ENCODE results near the gene CLEC4F.
A peak's percentile ranks its signal among the peaks of the same experiment; 100 is the strongest.

Gene CLEC4F, protein sequence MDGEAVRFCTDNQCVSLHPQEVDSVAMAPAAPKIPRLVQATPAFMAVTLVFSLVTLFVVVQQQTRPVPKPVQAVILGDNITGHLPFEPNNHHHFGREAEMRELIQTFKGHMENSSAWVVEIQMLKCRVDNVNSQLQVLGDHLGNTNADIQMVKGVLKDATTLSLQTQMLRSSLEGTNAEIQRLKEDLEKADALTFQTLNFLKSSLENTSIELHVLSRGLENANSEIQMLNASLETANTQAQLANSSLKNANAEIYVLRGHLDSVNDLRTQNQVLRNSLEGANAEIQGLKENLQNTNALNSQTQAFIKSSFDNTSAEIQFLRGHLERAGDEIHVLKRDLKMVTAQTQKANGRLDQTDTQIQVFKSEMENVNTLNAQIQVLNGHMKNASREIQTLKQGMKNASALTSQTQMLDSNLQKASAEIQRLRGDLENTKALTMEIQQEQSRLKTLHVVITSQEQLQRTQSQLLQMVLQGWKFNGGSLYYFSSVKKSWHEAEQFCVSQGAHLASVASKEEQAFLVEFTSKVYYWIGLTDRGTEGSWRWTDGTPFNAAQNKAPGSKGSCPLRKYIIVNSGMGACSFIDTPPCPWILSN

DNA sequence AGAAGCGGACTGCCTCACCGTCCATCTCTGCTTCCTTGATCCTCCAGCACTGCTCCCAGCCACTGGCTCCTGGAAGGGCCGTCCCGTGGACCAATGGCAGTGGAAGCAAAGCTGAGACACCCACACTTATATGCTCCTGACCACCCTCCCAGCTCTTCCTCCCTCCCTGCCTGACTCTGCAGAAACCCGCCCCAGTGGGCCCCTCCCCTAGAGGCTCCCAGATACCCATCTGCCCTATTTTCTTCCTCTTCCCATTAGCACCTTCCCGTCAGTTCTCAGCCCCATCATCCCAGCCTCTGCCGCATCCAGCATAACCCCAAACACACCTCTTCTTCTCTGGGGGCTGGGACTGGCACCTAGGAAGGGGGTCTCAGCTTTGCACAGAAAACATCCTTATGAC lies at the start of gene CLEC4F:
Gene CLEC4F, minus strand, starts transcription at position 101 of the 400 bp plus-strand sequence. Its CDS starts 76 bp downstream, at position 25.
- DNase-seq, result no peak

DNA sequence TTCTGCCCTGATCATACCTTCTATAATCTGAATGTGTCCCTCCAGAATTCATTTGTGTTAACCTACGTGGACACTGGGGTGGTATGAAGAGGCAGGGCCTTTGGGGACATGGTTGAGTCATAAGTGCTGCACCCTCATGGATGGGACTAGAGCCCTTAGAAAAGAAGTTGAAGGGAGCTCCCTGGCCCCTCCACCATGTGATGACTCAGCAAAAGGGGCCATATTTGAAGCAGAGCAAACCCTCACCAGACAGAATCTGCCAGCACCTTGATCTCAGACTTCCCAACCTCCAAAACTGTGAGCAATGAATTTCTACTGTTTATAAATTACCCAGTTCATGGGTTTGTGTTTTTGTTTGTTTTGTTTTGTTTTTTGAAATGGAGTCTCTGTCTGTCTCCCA lies 48.6 kb upstream of the CLEC4F start:
- DNase-seq, result no peak

DNA sequence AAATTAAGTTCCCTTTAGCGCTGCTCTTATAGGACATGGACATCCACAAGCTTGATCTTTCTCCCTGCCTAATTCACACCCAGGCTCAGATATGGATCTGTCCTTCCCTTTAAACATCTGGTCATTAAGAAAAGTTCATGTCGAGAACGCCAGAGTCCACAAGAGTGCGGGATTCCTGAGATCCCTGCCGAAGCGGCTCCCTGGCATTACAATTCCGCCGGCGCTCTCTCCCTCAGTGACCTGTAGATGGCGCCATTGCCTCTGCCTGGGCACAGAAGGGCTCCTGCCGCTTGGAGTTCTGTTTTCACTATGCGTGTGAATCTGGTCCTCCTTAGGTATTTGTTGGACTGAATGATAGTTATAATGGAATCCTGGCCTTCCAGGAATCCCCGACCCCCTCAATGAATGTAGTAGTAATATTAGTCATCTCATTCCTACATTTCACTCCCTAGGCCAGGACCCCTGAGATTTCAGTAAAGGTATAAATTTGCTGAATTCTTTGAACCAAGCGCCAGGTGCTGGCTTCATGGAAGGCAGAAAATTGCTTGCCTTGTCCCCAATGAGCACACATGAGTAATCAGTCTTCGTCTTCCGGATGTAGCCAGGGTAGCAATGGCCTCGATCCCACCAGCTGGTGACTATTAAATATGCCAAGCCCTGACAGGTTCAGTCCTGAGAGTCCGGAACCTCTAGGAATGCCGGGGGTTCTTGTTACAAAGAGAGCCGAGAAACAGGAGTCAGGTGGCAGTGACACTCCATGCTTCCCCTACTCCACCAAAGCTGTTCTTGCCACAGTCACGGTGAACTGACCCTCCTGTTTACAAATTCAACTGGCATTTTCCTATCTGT lies 41.6 kb upstream of the CLEC4F start:
- DNase-seq, result peak; percentile 40

DNA sequence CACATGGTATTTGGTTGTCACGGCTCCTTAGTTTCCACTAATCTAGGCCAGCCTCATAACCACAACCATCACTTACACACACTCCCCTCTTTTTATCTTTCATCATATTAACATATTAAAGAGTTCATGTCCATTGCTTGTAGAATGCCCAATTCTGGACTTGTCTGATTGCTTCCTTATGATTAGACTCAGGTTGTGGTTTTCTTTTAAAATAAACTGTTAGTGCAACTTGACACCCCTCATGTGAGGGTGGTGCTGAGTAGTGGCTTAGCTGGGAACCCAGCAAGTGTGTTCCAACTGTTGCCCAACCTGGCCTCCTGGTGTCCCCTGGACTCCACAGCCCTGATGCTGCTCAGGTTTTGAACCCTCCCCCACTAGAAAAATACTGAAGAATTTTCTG lies 35.3 kb upstream of the CLEC4F start:
- DNase-seq, result no peak

DNA sequence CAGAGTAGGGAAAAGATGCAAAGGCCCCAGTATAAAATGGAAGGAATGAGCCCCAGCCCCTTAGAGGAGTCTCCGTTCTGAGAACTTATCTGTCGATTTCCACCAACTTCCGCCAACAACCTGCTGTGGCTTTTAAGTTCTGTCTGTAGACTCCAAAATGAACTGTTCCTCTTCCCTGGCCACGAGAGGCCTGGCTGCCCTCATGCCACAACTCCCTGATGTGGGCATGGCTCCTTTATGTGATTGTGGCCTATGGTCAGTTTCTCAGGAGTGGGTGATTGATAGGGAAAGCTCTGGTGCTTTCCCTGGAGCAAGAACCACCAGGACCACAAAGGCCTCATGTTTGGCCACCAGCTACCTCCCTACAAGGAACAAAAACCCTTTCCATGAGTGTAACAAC lies 34.0 kb upstream of the CLEC4F start:
- no peak for DNase-seq

DNA sequence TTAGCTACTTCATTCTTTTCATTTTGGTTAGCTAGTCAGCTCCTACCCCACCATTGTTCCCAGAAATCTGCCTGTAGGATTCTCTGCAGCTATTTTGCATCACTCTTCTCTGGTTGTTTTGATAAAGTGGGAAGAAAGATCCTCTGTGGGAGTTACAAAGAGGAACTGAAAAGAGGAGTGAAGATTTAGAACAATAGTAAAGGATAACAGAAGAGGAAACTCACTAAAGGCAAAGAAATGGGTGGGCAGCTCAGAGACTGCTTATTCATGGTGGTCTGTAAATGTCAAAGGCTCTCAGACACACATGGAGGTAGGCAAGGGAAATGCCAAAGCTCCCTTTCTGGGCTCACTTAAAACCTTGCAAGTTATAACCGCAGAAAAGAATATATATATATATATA lies 32.4 kb upstream of the CLEC4F start:
- no peak for DNase-seq

DNA sequence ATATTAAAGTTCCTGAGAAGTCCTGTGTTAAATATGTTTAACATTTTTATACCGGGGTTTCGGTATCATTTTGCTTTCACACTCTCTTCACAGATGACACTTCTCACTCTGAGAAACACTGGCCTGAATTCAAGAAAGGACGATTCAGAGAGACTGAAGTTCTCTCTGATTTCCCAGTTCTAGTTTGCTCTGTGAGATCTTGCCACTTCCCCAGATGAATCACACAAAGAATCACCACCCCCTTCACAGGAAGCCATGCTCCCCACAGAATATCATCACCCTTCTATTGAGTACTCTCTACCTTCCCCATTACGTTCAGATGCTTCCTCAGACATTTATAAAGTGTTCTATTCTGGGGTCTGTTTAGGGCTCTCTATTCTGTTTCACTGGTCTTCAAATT lies 31.3 kb upstream of the CLEC4F start:
- no peak for DNase-seq

DNA sequence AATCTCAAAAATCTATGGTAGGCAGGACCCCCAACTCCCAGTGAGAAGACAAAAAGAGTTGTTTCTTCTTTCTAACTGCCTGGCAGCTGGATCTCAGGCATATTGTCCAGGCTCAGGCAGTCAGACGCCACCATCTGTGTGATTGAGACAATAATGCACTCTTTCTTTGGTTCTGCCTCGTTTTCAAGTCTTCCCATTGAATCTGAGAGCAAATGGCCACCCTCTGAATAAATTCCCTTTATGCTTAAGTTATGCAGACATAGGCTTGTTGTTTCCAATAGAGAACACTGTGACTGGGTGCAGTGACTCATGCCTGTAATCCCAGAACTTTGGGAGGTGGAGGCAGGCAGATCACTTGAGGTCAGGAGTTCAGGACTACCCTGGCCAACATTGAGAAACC lies 30.5 kb upstream of the CLEC4F start:
- DNase-seq, result no peak

DNA sequence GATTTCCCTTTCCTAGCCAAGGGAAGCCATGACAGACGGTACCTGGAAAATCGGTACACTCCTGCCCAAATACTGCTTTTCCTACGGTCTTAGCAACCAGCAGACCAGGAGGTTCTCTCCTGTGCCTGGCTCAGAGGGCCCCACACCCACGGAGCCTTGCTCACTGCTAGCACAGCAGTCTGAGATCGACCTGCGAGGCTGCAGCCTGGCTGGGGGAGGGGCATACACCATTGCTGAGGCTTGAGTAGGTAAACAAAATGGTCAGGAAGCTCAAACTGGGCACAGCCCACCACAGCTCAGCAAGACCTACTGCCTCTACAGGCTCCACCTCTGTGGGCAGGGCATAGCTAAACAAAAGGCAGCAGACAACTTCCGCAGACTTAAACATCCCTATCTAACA lies 22.0 kb upstream of the CLEC4F start:
- no peak for DNase-seq

DNA sequence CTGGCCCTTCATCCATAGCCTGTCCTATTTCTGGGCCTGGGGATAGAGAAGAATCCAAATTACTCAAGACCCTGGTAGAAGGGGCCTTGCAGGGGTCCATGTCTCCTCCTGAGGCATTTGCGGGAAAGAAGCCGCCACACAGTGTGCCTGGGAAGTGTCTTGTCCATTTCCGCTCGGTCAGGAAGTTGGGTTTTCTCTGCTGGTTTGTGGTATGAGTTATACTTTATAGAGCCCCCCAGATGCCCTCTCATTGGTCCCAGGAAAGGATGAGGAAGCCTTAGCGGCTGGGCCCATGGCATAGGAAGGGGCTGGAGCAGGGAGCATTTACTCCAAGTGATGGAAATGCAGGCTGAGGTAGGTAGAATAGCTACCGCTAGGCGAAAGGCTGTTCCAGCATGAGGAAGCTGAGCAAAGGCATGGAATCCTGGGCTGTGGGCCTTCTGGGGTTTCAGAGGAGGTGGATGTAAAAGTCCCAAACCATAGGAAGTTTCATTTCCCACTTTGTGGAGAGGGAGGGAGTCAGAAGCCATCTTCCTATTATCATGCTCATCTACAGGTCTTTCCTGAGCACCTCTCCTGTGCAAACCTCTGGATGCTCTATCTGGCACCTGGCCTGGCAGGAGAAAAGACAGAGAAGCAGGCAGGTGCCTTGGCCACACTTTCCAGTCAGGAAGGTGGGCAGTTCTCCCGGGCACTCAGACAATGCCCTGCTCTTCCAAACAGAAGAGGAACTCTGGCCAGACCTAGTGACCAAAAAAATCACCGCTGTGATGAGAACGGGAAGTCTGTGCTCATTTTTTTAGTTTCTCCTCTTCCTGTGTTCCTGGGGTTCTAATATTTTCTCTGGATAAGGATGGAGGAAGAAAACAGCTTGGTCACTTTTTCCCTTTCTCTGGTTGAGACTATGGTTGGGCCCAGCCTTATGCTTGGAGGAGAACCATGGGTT lies 17.9 kb upstream of the CLEC4F start:
- DNase-seq, result no peak

DNA sequence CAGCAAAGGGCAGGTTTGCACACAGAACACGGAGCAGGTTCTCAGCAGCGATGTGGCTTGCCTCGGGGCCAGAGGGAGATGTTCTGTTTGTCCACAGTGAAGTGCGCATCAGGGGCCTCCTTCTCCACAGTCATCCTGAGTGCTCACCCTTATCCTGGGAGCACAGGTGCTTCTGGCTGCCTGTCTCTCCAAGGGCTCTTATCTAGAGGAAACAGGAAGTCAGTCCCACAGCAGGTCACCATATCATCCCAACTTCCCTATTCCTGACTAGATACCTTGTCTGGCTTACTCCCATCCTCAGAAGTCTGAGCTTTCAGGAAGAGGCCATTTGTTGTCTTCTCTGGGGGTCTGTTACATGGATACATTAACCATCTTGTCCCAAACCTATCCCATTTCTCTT lies 15.2 kb upstream of the CLEC4F start, which contains the start of gene CD207:
Gene CD207, minus strand, starts transcription at position 174 of the 400 bp plus-strand sequence. Its CDS starts 40 bp downstream, at position 134.
- no peak for DNase-seq

DNA sequence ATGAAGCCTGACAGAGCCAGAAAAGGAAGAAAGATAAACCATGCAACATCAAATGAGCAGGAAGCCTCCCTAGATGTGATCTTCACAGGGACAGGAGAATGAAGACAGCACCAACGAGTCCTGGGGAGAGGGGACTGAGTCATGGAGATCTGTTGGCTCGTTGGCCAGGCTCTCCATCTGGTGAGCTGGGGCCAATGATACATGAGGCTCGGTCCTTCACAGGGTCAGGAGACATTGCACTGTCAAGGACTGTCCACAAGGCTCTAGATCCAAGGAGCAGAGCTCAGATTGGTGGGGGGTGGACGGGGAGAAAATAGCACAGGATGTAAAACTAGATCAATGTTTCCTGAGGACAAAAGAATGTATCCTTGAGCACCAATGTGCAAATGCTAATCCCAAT lies 14.5 kb upstream of the CLEC4F start:
- DNase-seq, result no peak

DNA sequence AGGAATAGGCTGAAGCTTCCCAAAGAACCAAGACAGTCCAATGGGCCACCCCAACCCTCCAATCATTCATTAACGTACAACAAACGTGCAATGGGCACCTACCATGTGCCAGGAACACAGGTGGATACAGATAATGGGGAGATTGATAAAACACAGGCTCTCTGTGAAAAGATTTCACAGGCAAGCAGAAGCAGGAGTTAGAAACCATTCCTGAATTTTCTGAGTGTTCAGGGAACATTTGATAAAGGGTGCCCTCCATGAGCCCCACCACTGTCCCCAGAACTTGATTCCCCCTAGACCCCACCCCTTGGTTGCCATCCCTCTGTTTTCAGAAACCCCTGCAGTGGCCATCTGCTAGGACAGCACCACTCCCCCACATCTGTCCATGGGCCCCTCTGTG lies 13.7 kb upstream of the CLEC4F start:
- DNase-seq, result no peak

DNA sequence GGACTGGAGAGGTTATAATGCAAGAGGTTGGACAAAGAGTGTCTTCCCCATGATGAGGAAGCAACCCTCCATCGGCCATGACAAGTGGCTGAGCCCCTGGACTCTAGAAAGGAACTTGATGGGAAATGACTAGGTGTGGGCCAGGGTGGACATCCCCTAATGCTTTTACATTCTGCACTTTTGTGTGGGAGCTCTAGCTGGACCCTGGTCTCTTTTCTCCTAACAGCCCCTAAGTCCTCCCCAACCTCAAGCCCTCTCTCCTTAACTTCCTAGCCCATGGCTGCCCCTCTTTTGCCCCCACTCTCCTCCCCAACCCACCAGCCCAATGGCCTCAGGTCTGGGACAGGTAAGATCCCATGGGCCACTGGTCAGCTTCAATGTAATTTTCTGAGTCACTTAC lies 12.8 kb upstream of the CLEC4F start:
- DNase-seq, result no peak

DNA sequence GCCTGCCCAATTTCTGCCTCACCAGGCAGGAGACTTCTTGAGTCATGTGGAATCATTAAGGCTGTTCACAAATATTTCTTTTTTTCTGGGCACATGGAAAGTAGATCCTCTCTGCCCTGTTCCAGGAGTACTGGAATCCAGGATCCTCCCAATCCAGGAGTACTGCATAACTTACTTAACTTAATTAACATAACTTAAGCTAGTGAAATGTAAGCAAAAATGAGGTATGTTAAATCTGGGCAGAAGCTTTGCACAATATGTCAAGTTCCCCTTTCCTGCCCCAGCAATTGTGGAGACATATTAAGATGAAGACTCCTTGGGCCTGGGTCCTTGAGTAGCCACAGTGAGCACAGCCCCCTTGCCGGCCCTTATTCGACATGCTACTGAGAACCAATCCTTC lies 12.0 kb upstream of the CLEC4F start:
- DNase-seq, result no peak

DNA sequence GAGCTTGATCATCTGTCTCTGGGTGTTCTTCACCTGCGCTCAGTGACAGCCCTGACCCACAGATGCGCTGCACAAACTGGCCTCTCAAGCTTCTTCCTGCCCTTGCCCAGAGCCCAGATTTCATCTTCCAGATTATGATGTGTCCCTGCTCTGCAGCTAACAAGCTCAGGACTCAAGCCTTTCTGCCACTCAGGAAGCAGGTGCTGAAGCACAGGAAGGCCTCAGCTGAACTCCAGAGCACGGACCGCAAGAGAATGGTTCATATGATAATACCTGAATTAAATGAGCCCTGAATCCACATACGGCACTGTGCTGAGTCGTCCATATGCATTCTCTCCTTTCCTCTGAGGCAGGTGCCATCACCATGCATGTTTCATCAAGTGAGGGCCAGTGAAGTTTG lies 11.5 kb upstream of the CLEC4F start:
- no peak for DNase-seq

DNA sequence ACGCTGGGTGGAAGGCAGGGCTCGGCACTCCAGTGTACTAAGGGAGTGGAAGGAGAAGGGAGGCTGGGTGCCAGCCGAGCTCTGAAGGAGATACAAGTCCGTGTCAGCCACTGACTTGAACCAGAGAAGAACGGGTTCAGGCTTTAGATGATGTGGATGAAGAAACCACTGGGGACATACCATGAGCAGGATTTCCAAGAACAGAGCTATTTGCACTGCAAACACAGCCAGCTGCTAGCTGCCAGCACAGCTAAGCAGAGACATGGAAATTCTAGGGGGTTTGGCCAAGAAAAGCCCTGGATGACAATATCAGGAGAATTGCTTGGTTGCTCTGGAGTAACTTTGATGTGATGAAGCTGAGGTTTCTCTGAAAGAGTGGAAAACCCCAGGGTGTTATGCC lies 10.0 kb upstream of the CLEC4F start:
- DNase-seq, result no peak

DNA sequence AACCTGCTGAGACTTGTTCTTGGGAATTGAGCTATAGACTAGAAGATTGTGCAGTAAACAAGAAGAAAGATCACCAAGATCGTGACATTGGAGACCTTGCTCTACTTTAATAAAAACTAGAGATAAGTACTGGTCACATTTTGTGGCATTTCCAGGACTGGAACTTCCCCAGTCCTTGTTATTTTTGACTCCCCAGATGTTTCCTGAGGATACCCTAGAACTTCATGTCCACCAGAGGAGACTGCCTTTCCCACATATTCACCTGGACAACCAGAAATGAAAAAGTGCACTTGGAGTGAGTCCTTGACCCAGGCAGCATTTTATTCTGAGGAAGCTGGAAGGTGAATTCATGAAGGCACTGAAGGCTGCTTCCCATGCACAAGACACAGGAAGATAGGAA lies 9.5 kb upstream of the CLEC4F start:
- DNase-seq, result no peak

DNA sequence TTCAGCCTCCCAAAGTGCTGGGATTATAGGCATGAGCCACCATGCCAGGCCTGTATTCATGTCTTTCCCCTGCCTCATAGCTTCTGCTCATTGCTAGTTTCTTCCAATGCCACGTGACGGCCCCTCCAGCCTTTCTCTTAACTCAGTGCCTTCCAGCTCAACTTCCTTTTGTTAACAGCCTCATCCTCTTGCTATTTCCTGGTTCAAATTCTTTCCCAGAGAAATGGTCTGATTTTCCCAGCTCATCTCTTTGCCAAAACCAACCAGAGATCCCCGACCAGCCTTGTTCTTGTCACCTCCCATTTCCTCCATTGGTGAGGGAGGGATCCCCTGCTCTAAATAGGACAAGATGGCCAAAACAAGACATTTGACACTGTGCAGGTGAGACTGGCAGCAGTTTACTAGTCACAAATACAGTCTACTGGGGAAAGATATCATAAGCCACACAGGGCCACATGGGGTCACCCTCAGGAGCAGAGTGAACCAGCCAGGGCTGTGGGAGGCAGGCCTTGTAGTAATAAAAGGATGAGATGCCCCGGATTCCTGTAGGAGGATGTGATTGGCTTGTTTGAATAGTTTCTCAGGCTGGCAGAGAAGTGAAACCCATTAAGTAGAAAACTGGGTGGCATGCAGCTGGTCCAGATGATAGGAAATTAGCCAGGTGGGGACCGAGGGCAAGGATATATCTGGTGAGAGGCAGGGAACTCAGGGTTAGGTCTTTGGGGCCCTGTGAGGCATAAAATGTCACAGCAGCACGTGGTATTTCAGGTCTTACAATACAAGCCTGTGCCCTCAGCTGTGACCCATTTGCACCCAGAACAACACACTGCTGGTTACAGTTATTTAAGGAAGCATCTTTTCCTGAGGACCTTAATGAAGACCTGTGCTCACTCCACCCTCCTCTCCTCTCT lies 8.8 kb upstream of the CLEC4F start:
- no peak for DNase-seq

DNA sequence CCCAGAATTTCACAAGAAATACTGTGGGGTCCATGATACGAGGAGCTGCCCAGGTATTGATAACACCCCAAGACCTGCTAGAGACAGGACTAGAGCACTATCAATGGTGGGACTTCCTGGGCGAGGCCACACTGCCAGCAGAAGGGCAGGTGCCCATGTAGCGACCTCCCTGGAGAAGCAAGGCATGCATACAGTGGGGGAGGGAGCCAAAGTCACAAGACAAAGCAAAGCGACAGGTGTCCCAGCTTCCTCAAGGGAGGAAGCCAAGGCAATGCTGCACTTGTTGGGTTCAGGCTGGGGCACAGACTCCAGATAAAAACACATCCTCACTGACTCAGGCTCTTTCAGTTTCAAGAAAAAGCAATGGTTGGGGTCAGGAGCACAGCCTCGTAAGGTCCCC lies 7.7 kb upstream of the CLEC4F start:
- DNase-seq, result no peak

DNA sequence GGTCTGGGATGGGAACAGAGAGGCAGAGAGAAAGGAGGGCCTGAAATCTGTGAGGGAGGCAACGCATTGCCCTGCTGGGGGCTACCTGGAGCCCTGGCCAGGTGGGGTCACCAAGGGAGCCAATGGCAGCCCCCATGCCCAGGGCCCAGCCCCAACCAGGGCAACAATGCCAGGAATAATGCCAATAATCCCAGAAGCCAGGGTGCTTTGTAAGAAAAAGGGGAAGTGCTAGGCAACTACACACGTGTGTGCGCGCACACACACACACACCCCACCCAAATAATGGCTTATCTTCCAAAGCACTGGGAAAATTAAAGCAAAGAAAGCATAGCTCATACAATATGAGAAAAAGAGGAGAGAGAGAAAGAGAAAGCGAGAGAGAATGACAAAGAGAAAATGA lies 7.0 kb upstream of the CLEC4F start:
- no peak for DNase-seq

All from SHP77 treated with DMSO at 0.1 percent for 48 hours (cell line).